ENCODE results near the gene PARD3. TPM values are rescaled to one million over a fixed set of nuclear protein-coding genes. Genes with fewer than 3 reads are reported as not detected.
"Not testable (repeated sequence)": the region's sequence is repeated elsewhere in the genome, so short reads cannot be mapped to it uniquely, and the experiment has no call there.

PARD3 gene
- total RNA-seq, 4 donors from 2014 or later, result 27.3 to 65.3 (median 55.6) TPM

GRCh38 chr10:34844448-34844847 is 29.4 kb upstream of the PARD3 start:
- no peak for DNase-seq
- Histone ChIP-seq H3K36me3 (no peaks in the 10 kb centered on the region), H3K27ac (no peak overlapping the region), H3K4me3 (no peak overlapping the region), H3K4me1 (no peaks in the 10 kb centered on the region), H3K9me3 (no peaks in the 10 kb centered on the region), H3K27me3 (no peaks in the 10 kb centered on the region)
- no peak for TF ChIP-seq POLR2AphosphoS5 (IDR thresholded peaks at IDR 0.05)
- TF ChIP-seq EP300 (IDR thresholded peaks at IDR 0.05; ENCODE audit: low read depth), result no peak
- TF ChIP-seq CTCF (IDR thresholded peaks at IDR 0.05), result no peak
- TF ChIP-seq POLR2A (IDR thresholded peaks at IDR 0.05), result no peak
- in situ Hi-C loops (cut with MboI; ENCODE audit: low pct_ligation_motif_present in 1 of 4, low pct_unique_long_range_greater_than_20kb in 1 of 4, low sequenced_read_pairs in 3 of 4) (no loop called here), intact Hi-C loops (cut with DNase I; ENCODE audit: low total_unique reads) (no loop called here)
- 90% methylated on average over 4 of the region's 4 CpGs; no CpG with 5 or more reads in 1 of the 2 donors for WGBS, 2 donors (ENCODE audit: low coverage in 1 of 2)

- in situ Hi-C loops (cut with MboI; ENCODE audit: low pct_ligation_motif_present in 1 of 4, low pct_unique_long_range_greater_than_20kb in 1 of 4, low sequenced_read_pairs in 3 of 4), result not testable (repeated sequence)
Observed at GRCh38 chr10:34843470-34843869, 28.4 kb upstream of the PARD3 start.

GRCh38 chr10:34838366-34838900 is 23.3 kb upstream of the PARD3 start:
- TF ChIP-seq POLR2A (IDR thresholded peaks at IDR 0.05) (no peak), CTCF (IDR thresholded peaks at IDR 0.05) (no peak), EP300 (IDR thresholded peaks at IDR 0.05; ENCODE audit: low read depth) (no peak), POLR2AphosphoS5 (IDR thresholded peaks at IDR 0.05) (no peak)
- WGBS, 2 donors (ENCODE audit: low coverage in 1 of 2), result 83 to 86% methylated on average over 1 to 5 of the region's 5 CpGs
- Histone ChIP-seq H3K27me3 (no peaks in the 10 kb centered on the region), H3K27ac (no peak overlapping the region), H3K36me3 (no peaks in the 10 kb centered on the region), H3K4me3 (no peak overlapping the region), H3K9me3 (no peaks in the 10 kb centered on the region), H3K4me1 (no peaks in the 10 kb centered on the region)
- intact Hi-C loops (cut with DNase I; ENCODE audit: low total_unique reads) (no loop called here), in situ Hi-C loops (cut with MboI; ENCODE audit: low pct_ligation_motif_present in 1 of 4, low pct_unique_long_range_greater_than_20kb in 1 of 4, low sequenced_read_pairs in 3 of 4) (no loop called here)
- no peak for DNase-seq

More at GRCh38 chr10:34843470-34843869, 28.4 kb upstream of the PARD3 start:
- intact Hi-C loops (cut with DNase I; ENCODE audit: low total_unique reads); H3K27ac ChIP-seq; H3K27me3 ChIP-seq; H3K9me3 ChIP-seq; H3K36me3 ChIP-seq; H3K4me3 ChIP-seq; H3K4me1 ChIP-seq; DNase-seq: not testable (repeated sequence)
- WGBS, 2 donors (ENCODE audit: low coverage in 1 of 2), result 95 to 96% methylated on average over 5 of the region's 5 CpGs

- no peak for DNase-seq
- 91 to 95% methylated on average over 7 to 8 of the region's 8 CpGs for WGBS, 2 donors (ENCODE audit: low coverage in 1 of 2)
Observed at GRCh38 chr10:34835908-34836508, 20.9 kb upstream of the PARD3 start.

More at GRCh38 chr10:34835908-34836508, 20.9 kb upstream of the PARD3 start:
- no peaks in the 10 kb centered on the region for H3K36me3 ChIP-seq
- no peak overlapping the region for H3K4me3 ChIP-seq
- H3K9me3 ChIP-seq, result no peaks in the 10 kb centered on the region
- TF ChIP-seq POLR2A (IDR thresholded peaks at IDR 0.05), result no peak
- TF ChIP-seq CTCF (IDR thresholded peaks at IDR 0.05), result no peak
- no peak for TF ChIP-seq POLR2AphosphoS5 (IDR thresholded peaks at IDR 0.05)
- no peak for TF ChIP-seq EP300 (IDR thresholded peaks at IDR 0.05; ENCODE audit: low read depth)
- H3K27me3 ChIP-seq, result no peaks in the 10 kb centered on the region
- in situ Hi-C loops (cut with MboI; ENCODE audit: low pct_ligation_motif_present in 1 of 4, low pct_unique_long_range_greater_than_20kb in 1 of 4, low sequenced_read_pairs in 3 of 4) (no loop called here), intact Hi-C loops (cut with DNase I; ENCODE audit: low total_unique reads) (no loop called here)
- no peaks in the 10 kb centered on the region for H3K4me1 ChIP-seq
- H3K27ac ChIP-seq, result no peak overlapping the region
